Progenitor cell of endocrine pancreas (in vitro differentiated cells): Measurements from ENCODE around the gene DRD2. TPM values are rescaled to one million over a fixed set of nuclear protein-coding genes. Genes with fewer than 3 reads are reported as not detected.

Experiments
- DNase-seq: peaks from one replicate; pipeline ENCODE4 v3.0.0; 2021; ENCODE audit warnings: low spot score; ENCODE audit not compliant: unreplicated experiment
- H3K27ac Mint-ChIP-seq: 2 replicates; pipeline ENCODE4 v1.8.0; 2021; ENCODE audit warnings: mild to moderate bottlenecking, moderate library complexity, mixed read lengths
- H3K27me3 Mint-ChIP-seq: 2 replicates; pipeline ENCODE4 v1.8.0; 2021; ENCODE audit warnings: mixed read lengths
- H3K36me3 Mint-ChIP-seq: 2 replicates; pipeline ENCODE4 v1.8.0; 2022; ENCODE audit warnings: mixed read lengths; ENCODE audit not compliant: insufficient read depth
- H3K4me1 Mint-ChIP-seq: 2 replicates; pipeline ENCODE4 v1.8.0; 2021; ENCODE audit warnings: low read depth, mixed read lengths
- H3K4me3 Mint-ChIP-seq: 2 replicates; pipeline ENCODE4 v1.8.0; 2021; ENCODE audit warnings: low read depth, mild to moderate bottlenecking, moderate library complexity, mixed read lengths
- H3K9me3 Mint-ChIP-seq: 2 replicates; pipeline ENCODE4 v1.8.0; 2021; ENCODE audit warnings: low read depth, mixed read lengths
- total RNA-seq: library from RNA; stranded (reverse); gene quantifications from 2 replicates; pipeline ENCODE4 v1.2.1, GENCODE V29; 2021
- TF ChIP-seq, protein P1 (sequence below): fragments of 200-600 bp; sonication (generic); IDR thresholded peaks from one replicate; pipeline ENCODE4 v1.5.0; 2021; ENCODE audit warnings: antibody characterized with exemption, mild to moderate bottlenecking; ENCODE audit not compliant: unreplicated experiment

DRD2 gene
- total RNA-seq, 1 donor from 2014 or later = 0.22 TPM

DNA sequence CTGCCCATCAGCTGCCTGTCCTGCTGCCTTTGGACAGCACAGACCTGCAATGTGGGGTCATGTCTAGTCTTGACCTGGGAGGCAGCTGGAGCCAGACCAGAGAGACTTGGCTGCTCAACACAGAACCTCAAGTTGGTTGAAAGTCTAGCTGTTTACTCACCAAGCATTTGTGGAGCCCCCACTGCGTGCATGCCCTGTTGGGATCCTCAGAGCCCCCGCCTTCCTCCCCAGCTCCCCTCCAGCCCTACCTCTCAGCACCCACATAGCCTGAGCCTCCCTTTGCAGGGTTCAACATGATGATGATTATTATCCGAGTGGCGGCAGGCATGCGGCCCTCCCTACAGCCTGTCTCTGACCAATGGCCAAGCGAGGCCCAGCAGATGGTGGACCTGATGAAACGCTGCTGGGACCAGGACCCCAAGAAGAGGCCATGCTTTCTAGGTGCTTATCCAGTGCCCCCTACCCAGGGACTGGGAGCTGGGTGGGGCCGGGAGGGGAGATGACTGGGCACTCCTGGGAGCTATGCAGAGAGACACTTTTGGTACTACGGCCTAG lies 79.3 kb downstream of the DRD2 start:
- Mint-ChIP-seq H3K27me3 (peaks cover 7% of the 10 kb centered on the region), H3K9me3 (no peaks in the 10 kb centered on the region), H3K4me1 (no peaks in the 10 kb centered on the region), H3K27ac (no peak overlapping the region), H3K4me3 (no peak overlapping the region), H3K36me3 (no peaks in the 10 kb centered on the region)
- TF ChIP-seq, protein P1, sequence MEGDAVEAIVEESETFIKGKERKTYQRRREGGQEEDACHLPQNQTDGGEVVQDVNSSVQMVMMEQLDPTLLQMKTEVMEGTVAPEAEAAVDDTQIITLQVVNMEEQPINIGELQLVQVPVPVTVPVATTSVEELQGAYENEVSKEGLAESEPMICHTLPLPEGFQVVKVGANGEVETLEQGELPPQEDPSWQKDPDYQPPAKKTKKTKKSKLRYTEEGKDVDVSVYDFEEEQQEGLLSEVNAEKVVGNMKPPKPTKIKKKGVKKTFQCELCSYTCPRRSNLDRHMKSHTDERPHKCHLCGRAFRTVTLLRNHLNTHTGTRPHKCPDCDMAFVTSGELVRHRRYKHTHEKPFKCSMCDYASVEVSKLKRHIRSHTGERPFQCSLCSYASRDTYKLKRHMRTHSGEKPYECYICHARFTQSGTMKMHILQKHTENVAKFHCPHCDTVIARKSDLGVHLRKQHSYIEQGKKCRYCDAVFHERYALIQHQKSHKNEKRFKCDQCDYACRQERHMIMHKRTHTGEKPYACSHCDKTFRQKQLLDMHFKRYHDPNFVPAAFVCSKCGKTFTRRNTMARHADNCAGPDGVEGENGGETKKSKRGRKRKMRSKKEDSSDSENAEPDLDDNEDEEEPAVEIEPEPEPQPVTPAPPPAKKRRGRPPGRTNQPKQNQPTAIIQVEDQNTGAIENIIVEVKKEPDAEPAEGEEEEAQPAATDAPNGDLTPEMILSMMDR = no peak
- no peak for DNase-seq

DNA sequence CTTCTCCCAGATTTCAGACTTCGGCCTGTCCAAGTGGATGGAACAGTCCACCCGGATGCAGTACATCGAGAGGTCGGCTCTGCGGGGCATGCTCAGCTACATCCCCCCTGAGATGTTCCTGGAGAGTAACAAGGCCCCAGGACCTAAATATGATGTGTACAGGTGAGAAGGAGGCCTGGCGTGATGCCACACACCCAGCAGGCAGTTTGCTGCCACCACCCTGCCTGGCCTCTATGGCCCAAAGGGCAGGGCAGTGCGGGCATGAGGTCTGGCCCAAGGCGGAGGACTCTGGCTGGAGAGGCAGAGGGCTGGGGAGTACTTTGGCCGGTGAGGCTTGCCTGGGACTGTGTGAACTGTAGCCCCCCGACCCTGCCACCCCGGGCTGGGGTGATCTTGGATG lies 80.3 kb downstream of the DRD2 start:
- DNase-seq = no peak
- Mint-ChIP-seq H3K4me3 (no peak overlapping the region), H3K36me3 (no peaks in the 10 kb centered on the region), H3K27me3 (peaks cover 7% of the 10 kb centered on the region), H3K9me3 (no peaks in the 10 kb centered on the region), H3K27ac (no peak overlapping the region), H3K4me1 (no peaks in the 10 kb centered on the region)
- TF ChIP-seq, protein P1 = no peak

DNA sequence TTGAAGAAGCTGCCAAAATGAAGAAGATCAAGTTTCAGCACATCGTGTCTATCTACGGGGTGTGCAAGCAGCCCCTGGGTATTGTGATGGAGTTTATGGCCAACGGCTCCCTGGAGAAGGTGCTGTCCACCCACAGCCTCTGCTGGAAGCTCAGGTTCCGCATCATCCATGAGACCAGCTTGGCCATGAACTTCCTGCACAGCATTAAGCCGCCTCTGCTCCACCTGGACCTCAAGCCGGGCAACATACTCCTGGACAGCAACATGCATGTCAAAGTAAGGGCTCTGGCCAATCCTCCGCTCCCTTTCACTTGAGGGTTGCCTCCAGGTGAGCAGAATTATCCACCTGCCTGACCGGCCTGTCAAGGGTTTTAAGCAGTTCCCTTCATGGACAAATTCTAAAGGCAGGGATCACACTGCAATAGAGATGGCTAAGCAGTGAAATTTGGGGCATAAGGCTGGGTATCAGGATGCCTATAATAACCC lies 81.7 kb downstream of the DRD2 start:
- DNase-seq = no peak
- Mint-ChIP-seq H3K36me3 (no peaks in the 10 kb centered on the region), H3K27ac (no peak overlapping the region), H3K9me3 (no peaks in the 10 kb centered on the region), H3K4me3 (no peak overlapping the region), H3K27me3 (peaks cover 7% of the 10 kb centered on the region), H3K4me1 (no peaks in the 10 kb centered on the region)
- TF ChIP-seq, protein P1 = no peak

DNA sequence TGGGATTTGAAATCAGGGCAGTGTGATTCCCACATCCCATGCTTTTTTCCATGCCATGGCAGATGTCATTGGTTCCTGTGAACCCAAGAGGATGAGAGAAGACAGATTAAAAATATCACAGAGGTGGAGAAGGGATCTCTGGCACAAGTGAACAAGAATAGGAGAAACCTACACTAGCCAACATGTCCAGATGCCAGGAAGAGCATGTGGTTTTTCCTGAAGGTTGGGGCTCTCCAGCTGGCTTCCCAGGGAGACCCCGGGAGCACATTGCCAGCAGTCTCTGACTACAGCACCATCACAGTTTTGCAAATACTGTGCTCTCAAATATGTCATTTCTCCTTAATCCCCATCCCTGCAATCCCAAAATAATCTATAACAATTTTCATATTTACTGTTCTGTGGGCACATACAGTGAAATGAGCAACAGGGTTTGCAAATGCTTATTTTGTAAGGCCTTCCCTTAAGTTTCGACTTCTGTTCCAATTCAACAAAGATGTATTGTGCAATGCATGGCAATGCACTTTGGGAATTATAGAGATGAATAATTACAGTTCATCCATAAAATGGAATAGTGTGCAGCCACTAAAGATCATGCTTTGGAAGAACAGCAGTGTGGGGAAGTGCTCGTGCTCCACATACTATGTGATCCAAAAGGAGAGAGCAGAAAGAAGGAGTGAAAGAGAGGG lies 82.8 kb downstream of the DRD2 start:
- TF ChIP-seq, protein P1 = no peak
- H3K36me3 Mint-ChIP-seq = no peaks in the 10 kb centered on the region
- no peaks in the 10 kb centered on the region for H3K9me3 Mint-ChIP-seq
- H3K27me3 Mint-ChIP-seq = peaks cover 7% of the 10 kb centered on the region
- no peak overlapping the region for H3K27ac Mint-ChIP-seq
- no peak overlapping the region for H3K4me3 Mint-ChIP-seq
- no peaks in the 10 kb centered on the region for H3K4me1 Mint-ChIP-seq
- no peak for DNase-seq

DNA sequence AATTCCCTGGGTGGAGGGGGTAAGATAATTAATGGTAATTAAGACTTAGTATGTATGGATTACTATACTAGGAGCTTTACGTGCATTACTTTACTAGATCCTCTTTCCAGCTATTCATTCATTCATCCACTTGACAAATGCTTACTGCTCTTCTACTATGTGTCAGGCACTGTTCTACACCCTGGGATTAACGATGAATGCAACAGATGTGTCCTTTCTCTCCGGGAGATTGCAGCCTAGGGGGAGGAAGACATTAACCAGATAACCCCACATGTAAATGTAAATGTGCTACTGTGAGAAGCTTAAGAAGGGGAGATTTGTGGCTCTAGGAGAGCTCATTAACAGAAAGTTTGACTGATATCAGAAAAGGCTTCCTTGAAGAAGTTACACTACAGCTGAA lies 85.9 kb downstream of the DRD2 start:
- Mint-ChIP-seq H3K27ac (no peak overlapping the region), H3K4me1 (no peaks in the 10 kb centered on the region), H3K36me3 (no peaks in the 10 kb centered on the region), H3K27me3 (peaks cover 15% of the 10 kb centered on the region), H3K4me3 (no peak overlapping the region), H3K9me3 (no peaks in the 10 kb centered on the region)
- no peak for DNase-seq
- TF ChIP-seq, protein P1 = no peak
